Liver (tissue), 5 donors: ENCODE data around the gene SIRT4. TPM values are rescaled to one million over a fixed set of nuclear protein-coding genes. Genes with fewer than 3 reads are reported as not detected.

Source experiments
- polyA plus RNA-seq, 2 donors: library from polyadenylated mRNA; stranded (reverse) in 1 of 2; unstranded in 1 of 2; fragments of 200-250 nt in 1 of 2; fragments of >200 nt in 1 of 2; fragmentation: Nextera tagmentation in 1 of 2; extraction: Ambion mirVana in 1 of 2; gene quantifications; one replicate each; pipeline versions ENCODE4 v1.2.1 to v1.2.3, GENCODE V29; 2013 to 2015
- small RNA-seq: library from RNA; depleted of rRNA; stranded (forward); fragments of <200 nt; gene quantifications from one replicate; pipeline ENCODE3, GENCODE V24; 2014
- total RNA-seq, 2 donors: library from RNA; depleted of rRNA; stranded (reverse); fragments of >200 nt; gene quantifications; one replicate each; pipeline ENCODE4 v1.2.3, GENCODE V29; 2014
- donor health status: healthy.
- donor health status: healthy.
- donor health status: healthy.

SIRT4 gene
- total and polyA plus RNA-seq, 4 donors = 1.6 to 4.2 (median 1.9) TPM

Small RNAs within 50 kb of the gene (small RNA-seq; reads per million reads assigned to genes)
- gene RNU4-1 (975 reads per million, percentile 99 among the genes with 10 or more reads in this experiment), gene RNU4-2 (1,621 reads per million, percentile 99 among the genes with 10 or more reads in this experiment), gene RNU6-1088P (not detected)

Other genes starting within 250 kb of the SIRT4 start
- 10 to 100 TPM in 1 of 2 donors, 1 to 10 TPM in 1; 8.6 to 11.8 TPM for gene RAB35, start 185.6 kb upstream of the SIRT4 start, total RNA-seq
- 10 to 100 TPM in 1 of 2 donors, 1 to 10 TPM in 1; 7.4 to 14.4 TPM for gene RAB35, start 185.6 kb upstream of the SIRT4 start, polyA plus RNA-seq
- 10 to 100 TPM; 38.0 to 78.6 TPM for gene GCN1, start 107.6 kb upstream of the SIRT4 start, total RNA-seq
- 10 to 100 TPM in 1 of 2 donors, 1 to 10 TPM in 1; 7.3 to 13.7 TPM for gene GCN1, start 107.6 kb upstream of the SIRT4 start, polyA plus RNA-seq
- gene RPLP0, start 101.2 kb upstream of the SIRT4 start, total RNA-seq = 1,000 to 10,000 TPM; 1,321 to 1,770 TPM
- 1,000 to 10,000 TPM in 1 of 2 donors, 100 to 1,000 TPM in 1; 472 to 1,306 TPM for gene RPLP0, start 101.2 kb upstream of the SIRT4 start, polyA plus RNA-seq
- gene PXN, start 36.6 kb upstream of the SIRT4 start, total RNA-seq = 10 to 100 TPM in 1 of 2 donors, 1 to 10 TPM in 1; 6.0 to 13.1 TPM
- gene PXN, start 36.6 kb upstream of the SIRT4 start, polyA plus RNA-seq = 10 to 100 TPM; 12.0 to 12.6 TPM
- under 1 TPM; under 0.01 TPM for gene RNU4-2, start 10.4 kb upstream of the SIRT4 start, total RNA-seq
- 10 to 100 TPM in 1 of 2 donors, not detected in 1; 82.7 TPM for gene RNU4-2, start 10.4 kb upstream of the SIRT4 start, polyA plus RNA-seq
- gene RNU4-1, start 9.1 kb upstream of the SIRT4 start, total RNA-seq = under 1 TPM; under 0.01 TPM
- 10 to 100 TPM in 1 of 2 donors, not detected in 1; 26.0 TPM for gene RNU4-1, start 9.1 kb upstream of the SIRT4 start, polyA plus RNA-seq
- gene PLA2G1B, start 25.5 kb downstream of the SIRT4 start, total RNA-seq = 1 to 10 TPM in 1 of 2 donors, under 1 TPM in 1; 0.84 to 1.4 TPM
- 1 to 10 TPM in 1 of 2 donors, under 1 TPM in 1; 0.39 to 4.6 TPM for gene PLA2G1B, start 25.5 kb downstream of the SIRT4 start, polyA plus RNA-seq
- gene MSI1, start 66.8 kb downstream of the SIRT4 start, total RNA-seq = 1 to 10 TPM in 1 of 2 donors, not detected in 1; 1.2 TPM
- under 1 TPM in 1 of 2 donors, not detected in 1; 0.13 TPM for gene MSI1, start 66.8 kb downstream of the SIRT4 start, polyA plus RNA-seq
- gene COX6A1, start 135.8 kb downstream of the SIRT4 start, total RNA-seq = 100 to 1,000 TPM; 338 to 451 TPM
- gene COX6A1, start 135.8 kb downstream of the SIRT4 start, polyA plus RNA-seq = 100 to 1,000 TPM; 621 to 910 TPM
- gene TRIAP1, start 144.1 kb downstream of the SIRT4 start, total RNA-seq = 10 to 100 TPM; 11.9 to 13.3 TPM
- 10 to 100 TPM; 24.7 to 39.9 TPM for gene TRIAP1, start 144.1 kb downstream of the SIRT4 start, polyA plus RNA-seq
- gene GATC, start 144.1 kb downstream of the SIRT4 start, total RNA-seq = 10 to 100 TPM; 13.0 to 15.5 TPM
- gene GATC, start 144.1 kb downstream of the SIRT4 start, polyA plus RNA-seq = 10 to 100 TPM in 1 of 2 donors, 1 to 10 TPM in 1; 8.9 to 13.5 TPM
- gene SRSF9, start 167.4 kb downstream of the SIRT4 start, total RNA-seq = 10 to 100 TPM; 45.3 to 83.9 TPM
- gene SRSF9, start 167.4 kb downstream of the SIRT4 start, polyA plus RNA-seq = 10 to 100 TPM; 62.6 to 98.5 TPM
- 100 to 1,000 TPM; 101 to 143 TPM for gene DYNLL1, start 193.8 kb downstream of the SIRT4 start, total RNA-seq
- gene DYNLL1, start 193.8 kb downstream of the SIRT4 start, polyA plus RNA-seq = 100 to 1,000 TPM; 224 to 275 TPM
- gene COQ5, start 226.8 kb downstream of the SIRT4 start, total RNA-seq = 10 to 100 TPM; 25.0 to 29.9 TPM
- gene COQ5, start 226.8 kb downstream of the SIRT4 start, polyA plus RNA-seq = 10 to 100 TPM; 31.4 to 33.6 TPM
- gene RNF10, start 232.0 kb downstream of the SIRT4 start, total RNA-seq = 100 to 1,000 TPM; 102 to 157 TPM
- gene RNF10, start 232.0 kb downstream of the SIRT4 start, polyA plus RNA-seq = 10 to 100 TPM; 48.0 to 49.6 TPM